Activated CD4-positive, alpha-beta T cell treated with anti-CD3 and anti-CD28 coated beads, Interleukin-2, amount 10 ng/mL, durations not matched to agents 7 days and 5 days (primary cell): ENCODE measurements around the gene MAPK9. TPM values are rescaled to one million over a fixed set of nuclear protein-coding genes. Genes with fewer than 3 reads are reported as not detected.
"Not testable (repeated sequence)": the region's sequence is repeated elsewhere in the genome, so short reads cannot be mapped to it uniquely, and the experiment has no call there.

ENCODE experiments used
- CTCF ChIA-PET: fragments of 350-600 bp; sonication (Branson Sonifier 250); formaldehyde crosslinking; loops from one replicate; lab custom pipeline; 2021; ENCODE audit warnings: antibody characterized with exemption; lab: Charles Lee
- POLR2A ChIA-PET: fragments of 350-600 bp; sonication (Branson Sonifier 250); formaldehyde crosslinking; loops from one replicate; lab custom pipeline; 2021; ENCODE audit warnings: antibody characterized with exemption; lab: Charles Lee
- DNase-seq: peaks from one replicate; pipeline ENCODE4 v3.0.0-alpha.2; 2020
- H3K27ac Mint-ChIP-seq: one replicate; pipeline ENCODE4 v1.8.0; 2021; ENCODE audit warnings: mild to moderate bottlenecking, moderate library complexity, mixed read lengths
- H3K27me3 Mint-ChIP-seq: one replicate; pipeline ENCODE4 v1.8.0; 2021; ENCODE audit warnings: mixed read lengths
- H3K36me3 Mint-ChIP-seq: one replicate; pipeline ENCODE4 v1.8.0; 2021; ENCODE audit warnings: low read depth, mixed read lengths
- H3K4me1 Mint-ChIP-seq: one replicate; pipeline ENCODE4 v1.8.0; 2021; ENCODE audit warnings: mixed read lengths
- H3K4me3 Mint-ChIP-seq: one replicate; pipeline ENCODE4 v1.8.0; 2021; ENCODE audit warnings: mild to moderate bottlenecking, moderate library complexity, mixed read lengths
- H3K9me3 Mint-ChIP-seq: one replicate; pipeline ENCODE4 v1.8.0; 2021; ENCODE audit warnings: mixed read lengths
- total RNA-seq, 2 experiments: library from RNA; stranded (reverse); gene quantifications; one replicate each; pipeline ENCODE4 v1.2.3, GENCODE V29; 2021

MAPK9 gene
- total RNA-seq, 2 experiments from 2014 or later, result 39.6 to 47.6 TPM

DNA sequence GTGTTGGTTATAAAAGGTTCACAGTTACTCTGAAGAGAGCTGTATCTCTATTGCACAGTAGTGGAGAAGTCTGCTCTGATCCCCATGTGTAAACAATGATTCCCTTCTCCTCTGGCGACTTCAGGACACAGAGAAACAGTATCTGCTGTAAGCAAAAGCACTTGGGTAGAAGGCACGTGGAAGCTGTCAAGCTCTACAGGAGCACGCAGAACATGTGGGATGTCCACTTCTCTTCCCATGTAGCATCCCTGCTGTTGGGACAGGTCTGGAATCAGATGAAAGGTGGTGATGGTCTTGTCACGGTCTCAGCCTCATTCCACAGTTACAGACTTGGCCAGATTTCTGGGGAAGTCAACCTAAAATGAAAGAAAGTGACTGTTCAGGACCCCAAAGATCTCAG, 9.4 kb upstream of the MAPK9 start:
- Mint-ChIP-seq H3K27me3 (peaks cover 2% of the 10 kb centered on the region), H3K36me3 (no peaks in the 10 kb centered on the region), H3K9me3 (no peaks in the 10 kb centered on the region), H3K4me1 (peaks cover 3% of the 10 kb centered on the region), H3K4me3 (no peak overlapping the region), H3K27ac (no peak overlapping the region)
- POLR2A ChIA-PET, result no interaction called here
- no peak for DNase-seq
- CTCF ChIA-PET, result no interaction called here

- H3K4me3 Mint-ChIP-seq, result no peak overlapping the region
- CTCF ChIA-PET, result no interaction called here
- peaks cover 3% of the 10 kb centered on the region for H3K4me1 Mint-ChIP-seq
- H3K27me3 Mint-ChIP-seq, result peaks cover 2% of the 10 kb centered on the region
- no peak overlapping the region for H3K27ac Mint-ChIP-seq
- POLR2A ChIA-PET, result no interaction called here
- H3K36me3 Mint-ChIP-seq, result no peaks in the 10 kb centered on the region
- H3K9me3 Mint-ChIP-seq, result no peaks in the 10 kb centered on the region
- DNase-seq, result no peak
Measured at GRCh38 chr5:180299526-180299925, 7.6 kb upstream of the MAPK9 start.

GRCh38 chr5:180299014-180299413, 7.1 kb upstream of the MAPK9 start:
- DNase-seq, H3K27ac Mint-ChIP-seq, H3K4me3 Mint-ChIP-seq, H3K36me3 Mint-ChIP-seq, H3K9me3 Mint-ChIP-seq, POLR2A ChIA-PET, H3K4me1 Mint-ChIP-seq, H3K27me3 Mint-ChIP-seq, CTCF ChIA-PET: not testable (repeated sequence)

- POLR2A ChIA-PET, result no interaction called here
- DNase-seq, result no peak
- Mint-ChIP-seq H3K27me3 (peaks cover 2% of the 10 kb centered on the region), H3K4me1 (peaks cover 16% of the 10 kb centered on the region), H3K36me3 (no peaks in the 10 kb centered on the region), H3K4me3 (no peak overlapping the region), H3K27ac (no peak overlapping the region), H3K9me3 (no peaks in the 10 kb centered on the region)
- CTCF ChIA-PET, result no interaction called here
Measured at GRCh38 chr5:180297587-180298282, 5.9 kb upstream of the MAPK9 start.

GRCh38 chr5:180296771-180297170, 4.9 kb upstream of the MAPK9 start:
- CTCF ChIA-PET, result interaction anchor here (4.7 kb wide), 1 partner anchor 18 kb away, joined by 40 read pairs; no protein-coding TSS in a partner anchor

GRCh38 chr5:180294913-180295555, 3.2 kb upstream of the MAPK9 start:
- no peak for DNase-seq
- ChIA-PET CTCF (interaction anchor here (1.1 to 4.7 kb wide), 6 partner anchors 11 to 178 kb away, joined by 3 to 40 read pairs (median 4); no protein-coding TSS in a partner anchor), POLR2A (no interaction called here)
- no peak overlapping the region for H3K4me3 Mint-ChIP-seq
- H3K27ac Mint-ChIP-seq, result no peak overlapping the region
- H3K27me3 Mint-ChIP-seq, result peaks cover 2% of the 10 kb centered on the region
- H3K9me3 Mint-ChIP-seq, result no peaks in the 10 kb centered on the region
- H3K36me3 Mint-ChIP-seq, result peaks cover 9% of the 10 kb centered on the region
- peaks cover 29% of the 10 kb centered on the region for H3K4me1 Mint-ChIP-seq

More at GRCh38 chr5:180296771-180297170, 4.9 kb upstream of the MAPK9 start:
- DNase-seq, result no peak
- H3K9me3 Mint-ChIP-seq, result no peaks in the 10 kb centered on the region
- POLR2A ChIA-PET, result no interaction called here
- H3K36me3 Mint-ChIP-seq, result no peaks in the 10 kb centered on the region
- peaks cover 19% of the 10 kb centered on the region for H3K4me1 Mint-ChIP-seq
- H3K4me3 Mint-ChIP-seq, result no peak overlapping the region
- H3K27ac Mint-ChIP-seq, result no peak overlapping the region
- H3K27me3 Mint-ChIP-seq, result peaks cover 2% of the 10 kb centered on the region

- peaks cover 2% of the 10 kb centered on the region for H3K27me3 Mint-ChIP-seq
- DNase-seq, result no peak
- H3K9me3 Mint-ChIP-seq, result no peaks in the 10 kb centered on the region
- no peak overlapping the region for H3K4me3 Mint-ChIP-seq
- H3K27ac Mint-ChIP-seq, result no peak overlapping the region
- POLR2A ChIA-PET, result no interaction called here
- peaks cover 33% of the 10 kb centered on the region for H3K4me1 Mint-ChIP-seq
- CTCF ChIA-PET, result interaction anchor here (0.8 to 4.7 kb wide), 8 partner anchors 9 to 179 kb away, joined by 3 to 40 read pairs (median 4); no protein-coding TSS in a partner anchor
- H3K36me3 Mint-ChIP-seq, result peaks cover 9% of the 10 kb centered on the region
Measured at GRCh38 chr5:180294411-180294810, 2.5 kb upstream of the MAPK9 start.

DNA sequence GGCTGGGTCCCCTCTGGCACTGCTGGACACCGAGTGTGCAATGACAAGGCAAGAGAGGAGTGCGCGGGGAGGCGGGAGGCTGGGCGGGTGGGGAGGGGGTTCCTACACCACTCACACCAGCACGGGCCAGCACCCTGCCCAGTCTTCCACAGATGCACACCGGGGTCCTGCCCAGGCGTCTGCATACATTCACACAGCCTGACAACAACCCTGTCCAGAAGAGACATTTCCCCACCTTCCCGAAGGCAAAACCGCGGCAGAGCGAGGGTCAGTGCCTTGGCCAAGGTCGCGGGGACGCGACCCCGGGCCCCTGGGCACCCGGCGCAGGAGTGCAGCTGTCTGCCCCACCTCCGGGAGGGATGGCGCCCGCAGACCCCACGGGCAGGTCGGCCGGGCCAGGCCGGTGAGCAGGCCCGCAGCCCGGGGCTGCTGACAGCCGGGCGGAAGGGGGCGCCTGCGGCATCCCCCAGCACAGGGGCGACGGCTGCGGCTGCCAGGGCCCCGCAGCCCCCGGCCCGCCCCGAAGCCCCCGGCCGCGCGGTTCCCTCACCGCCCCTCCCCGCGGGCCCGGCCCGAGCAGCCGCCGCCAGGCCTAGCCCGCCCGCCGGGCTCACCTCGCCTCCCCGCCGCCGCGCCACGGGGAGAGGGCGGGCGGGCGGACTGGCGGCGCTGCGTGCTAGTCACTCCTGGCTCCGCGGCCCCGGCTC, 496 bp downstream of the MAPK9 start:
- peak overlapping the region; percentile 93 for H3K27ac Mint-ChIP-seq
- peak overlapping the region; percentile 86 for H3K4me3 Mint-ChIP-seq
- H3K4me1 Mint-ChIP-seq, result peaks cover 34% of the 10 kb centered on the region
- H3K9me3 Mint-ChIP-seq, result peaks cover 8% of the 10 kb centered on the region
- POLR2A ChIA-PET, result no interaction called here
- no peak for DNase-seq
- no peaks in the 10 kb centered on the region for H3K27me3 Mint-ChIP-seq
- CTCF ChIA-PET, result interaction anchor here (0.5 kb wide), 1 partner anchor 532 kb away, joined by 3 read pairs; no protein-coding TSS in a partner anchor
- peaks cover 20% of the 10 kb centered on the region for H3K36me3 Mint-ChIP-seq

DNA sequence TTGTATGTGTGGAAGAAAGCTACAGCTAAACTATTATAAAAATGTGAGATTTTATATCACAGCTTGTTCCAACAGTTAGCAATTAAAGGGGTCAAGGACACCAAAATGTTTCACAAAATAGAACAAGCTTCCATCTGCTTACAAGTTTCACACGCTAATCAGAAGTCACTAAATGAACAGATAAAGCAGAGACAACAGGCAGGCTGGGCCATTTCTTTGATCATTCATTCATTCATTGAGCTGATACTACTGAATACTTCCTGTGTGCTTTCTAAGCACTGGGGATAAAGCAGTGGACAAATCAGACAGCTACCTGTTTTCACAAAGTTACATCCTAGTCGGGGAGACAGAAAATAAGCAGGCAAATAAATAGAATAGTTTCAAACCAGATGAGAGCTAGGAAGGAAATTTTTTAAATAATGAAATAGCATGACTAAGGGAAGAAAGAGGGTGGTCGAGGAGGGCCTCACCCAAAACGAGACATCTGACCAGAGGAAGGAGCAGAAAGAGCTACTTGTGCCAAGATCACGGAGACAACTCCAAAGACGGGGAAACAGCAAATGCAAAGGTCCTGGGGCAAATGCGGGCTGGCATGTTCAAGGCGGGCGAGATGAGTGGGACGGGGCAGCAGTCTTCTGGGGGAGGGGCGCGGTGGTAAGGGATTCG, 1.2 kb downstream of the MAPK9 start:
- ChIA-PET CTCF (interaction anchor here (0.5 kb wide), 1 partner anchor 532 kb away, joined by 3 read pairs; no protein-coding TSS in a partner anchor), POLR2A (no interaction called here)
- H3K36me3 Mint-ChIP-seq, result peaks cover 23% of the 10 kb centered on the region
- DNase-seq, result no peak
- peaks cover 34% of the 10 kb centered on the region for H3K4me1 Mint-ChIP-seq
- no peaks in the 10 kb centered on the region for H3K27me3 Mint-ChIP-seq
- H3K4me3 Mint-ChIP-seq, result peak overlapping the region; percentile 86
- H3K9me3 Mint-ChIP-seq, result peaks cover 8% of the 10 kb centered on the region
- peak overlapping the region; percentile 93 for H3K27ac Mint-ChIP-seq

- H3K4me3 Mint-ChIP-seq, result peak overlapping the region; percentile 86
- peaks cover 29% of the 10 kb centered on the region for H3K36me3 Mint-ChIP-seq
- DNase-seq, result no peak
- POLR2A ChIA-PET, result no interaction called here
- H3K4me1 Mint-ChIP-seq, result peaks cover 34% of the 10 kb centered on the region
- no peaks in the 10 kb centered on the region for H3K27me3 Mint-ChIP-seq
- CTCF ChIA-PET, result interaction anchor here (0.8 kb wide), 1 partner anchor 26 kb away, joined by 3 read pairs; no protein-coding TSS in a partner anchor
- peaks cover 8% of the 10 kb centered on the region for H3K9me3 Mint-ChIP-seq
- no peak overlapping the region for H3K27ac Mint-ChIP-seq
Measured at GRCh38 chr5:180289966-180290365, 1.9 kb downstream of the MAPK9 start.

- H3K9me3 Mint-ChIP-seq, result peaks cover 8% of the 10 kb centered on the region
- DNase-seq, result no peak
- no peak overlapping the region for H3K4me3 Mint-ChIP-seq
- H3K27ac Mint-ChIP-seq, result no peak overlapping the region
- peaks cover 34% of the 10 kb centered on the region for H3K36me3 Mint-ChIP-seq
- ChIA-PET CTCF (interaction anchor here (0.8 kb wide), 1 partner anchor 26 kb away, joined by 3 read pairs; no protein-coding TSS in a partner anchor), POLR2A (no interaction called here)
- peaks cover 34% of the 10 kb centered on the region for H3K4me1 Mint-ChIP-seq
- no peaks in the 10 kb centered on the region for H3K27me3 Mint-ChIP-seq
Measured at GRCh38 chr5:180289433-180289832, 2.5 kb downstream of the MAPK9 start.

- ChIA-PET POLR2A (no interaction called here), CTCF (no interaction called here)
- Mint-ChIP-seq H3K27me3 (no peaks in the 10 kb centered on the region), H3K9me3 (peaks cover 8% of the 10 kb centered on the region), H3K4me3 (no peak overlapping the region), H3K4me1 (peaks cover 22% of the 10 kb centered on the region), H3K36me3 (peaks cover 48% of the 10 kb centered on the region), H3K27ac (no peak overlapping the region)
- no peak for DNase-seq
Measured at GRCh38 chr5:180287868-180288267, 4.0 kb downstream of the MAPK9 start.
